ENCODE data around the gene AMBP.

DNA sequence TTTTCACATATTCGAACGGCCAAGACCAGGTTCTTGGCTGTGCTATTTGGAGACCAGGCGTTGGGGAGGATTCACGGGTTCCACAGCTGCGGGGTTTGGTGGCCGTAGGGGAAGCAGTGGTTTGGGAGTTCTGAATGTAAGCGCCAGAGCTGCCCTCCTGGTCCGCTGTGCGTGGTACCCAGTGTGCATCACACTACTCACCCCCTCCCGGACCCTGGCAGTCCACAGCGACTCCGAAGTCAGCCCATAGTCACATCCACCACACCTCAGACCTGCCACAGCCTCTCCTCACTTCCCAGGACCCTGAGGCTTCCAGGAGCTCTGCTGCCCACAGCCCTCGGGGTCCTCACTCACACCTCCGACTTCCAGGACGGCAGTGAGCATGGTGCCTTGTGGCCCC lies 26.8 kb downstream of the AMBP start:
- TF ChIP-seq EZH2phosphoT487 (IDR thresholded peaks at IDR 0.05; ENCODE audit: insufficient read depth, low read depth) (no peak), EZH2 (IDR thresholded peaks at IDR 0.05; ENCODE audit: insufficient read depth, poor library complexity, severe bottlenecking) (no peak)
